Left ventricle myocardium superior (tissue), 1 donor: ENCODE results near the gene PTPRM. TPM values are rescaled to one million over a fixed set of nuclear protein-coding genes. Genes with fewer than 3 reads are reported as not detected.
"Not testable (repeated sequence)": the region's sequence is repeated elsewhere in the genome, so short reads cannot be mapped to it uniquely, and the experiment has no call there.

ENCODE experiments used
- ATAC-seq: fragments of 200-7000 bp; cut with Tn5 transposase; one replicate; pipeline ENCODE4 v1.9.1; 2020; ENCODE audit warnings: mild to moderate bottlenecking, moderate library complexity
- DNase-seq: peaks from one replicate; pipeline ENCODE4 v3.0.0-alpha.2; 2020
- intact Hi-C: fragments of 100-400 bp; cut with micrococcal nuclease; formaldehyde crosslinking; loops from one replicate; pipeline ENCODE4 v1.11.0; 2022
- total RNA-seq: library from RNA; stranded (reverse); fragmentation: NEBNext Ultra II Directional; extraction: Animal tissue kit (Norgen Biotek cat#: 25700); gene quantifications from one replicate; pipeline ENCODE4 v1.2.1, GENCODE V29; 2021
- donor health status: DM: no; HTN: yes; CAD: no; lungs with severe emphysema.

The PTPRM gene
- total RNA-seq, 1 donor from 2014 or later, result 100 TPM

DNA sequence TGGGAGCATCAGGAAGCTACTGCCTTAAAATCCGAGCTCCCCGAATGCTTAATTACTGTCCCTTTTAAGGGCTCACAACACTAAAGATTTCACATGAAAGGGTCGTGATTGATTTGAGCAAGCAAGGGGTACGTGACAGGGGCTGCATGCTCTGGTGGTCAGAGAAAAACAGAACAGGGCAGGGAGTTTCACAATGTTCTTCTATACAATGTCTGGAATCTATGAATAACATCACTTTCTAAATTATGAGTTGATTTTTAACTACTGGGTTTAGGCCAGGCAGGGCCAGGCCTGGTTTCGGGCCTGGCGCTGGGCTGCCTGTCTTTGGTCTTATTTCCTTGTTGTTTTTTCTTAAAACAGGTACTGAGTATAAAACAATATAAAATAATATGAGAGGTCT, 169.4 kb downstream of the PTPRM start:
- ATAC-seq, intact Hi-C loops, DNase-seq: not testable (repeated sequence)

DNA sequence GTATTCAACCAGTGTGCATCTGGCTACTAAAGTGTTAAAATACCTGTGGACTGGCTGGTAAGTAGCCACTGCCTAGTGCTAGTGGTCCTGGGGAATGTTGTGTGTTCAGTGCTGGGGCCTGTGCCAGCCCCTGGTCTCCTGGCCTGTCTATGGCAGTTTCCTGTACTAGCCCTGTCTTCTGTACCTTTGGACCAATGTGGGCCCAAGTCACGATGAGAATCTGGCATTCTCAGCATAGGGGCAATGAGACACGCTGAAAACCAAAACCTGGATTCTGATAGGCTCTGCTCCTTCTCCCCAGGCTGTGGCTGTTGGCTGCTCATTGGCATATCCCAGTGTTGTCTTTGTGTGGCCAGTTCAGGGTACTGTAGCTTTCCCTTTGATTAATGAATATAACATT, 170.4 kb downstream of the PTPRM start:
- DNase-seq, result no peak
- peak; percentile 31 for ATAC-seq
- intact Hi-C loops, result no loop called here

DNA sequence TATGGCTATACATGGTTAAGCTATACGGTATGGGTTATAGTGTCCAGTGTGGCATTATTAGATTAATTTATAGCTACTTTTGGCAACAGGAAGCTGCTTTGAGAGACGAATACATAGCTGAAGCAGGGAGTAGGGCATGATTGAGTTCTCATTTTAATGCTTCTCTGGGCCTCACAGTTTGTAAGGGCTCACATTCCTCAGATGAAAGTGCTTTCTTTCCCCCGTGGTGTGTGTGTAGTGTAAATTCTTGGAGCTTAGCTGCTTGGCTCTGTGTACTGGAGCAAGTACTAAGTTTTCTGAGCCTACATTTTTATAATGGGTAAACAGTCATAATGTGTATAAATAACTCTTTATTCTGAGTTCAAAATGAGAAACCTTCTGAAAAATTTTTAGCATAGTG, 173.7 kb downstream of the PTPRM start:
- intact Hi-C loops, result no loop called here
- ATAC-seq, result peak; percentile 52
- no peak for DNase-seq

DNA sequence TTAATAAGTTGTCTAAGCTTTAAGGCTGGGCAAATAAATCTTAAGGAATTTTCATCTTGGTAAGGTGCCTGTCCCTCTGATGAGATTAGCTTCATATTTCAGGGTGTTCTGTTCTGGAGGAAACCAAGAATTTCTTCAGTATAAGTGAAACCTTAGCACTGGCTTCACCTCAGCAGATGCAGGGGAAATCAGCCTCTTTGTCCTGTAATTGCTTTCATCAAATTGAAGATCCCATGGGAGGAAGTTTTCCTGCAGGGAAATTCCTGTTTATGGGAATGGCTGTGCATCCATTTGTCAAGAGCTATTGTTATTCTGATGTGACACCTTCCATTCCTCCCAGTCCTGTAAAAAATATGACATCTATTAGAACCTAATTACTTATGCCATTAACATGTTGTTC, 174.5 kb downstream of the PTPRM start:
- DNase-seq (no peak), ATAC-seq (peak; percentile 49)
- intact Hi-C loops, result no loop called here

DNA sequence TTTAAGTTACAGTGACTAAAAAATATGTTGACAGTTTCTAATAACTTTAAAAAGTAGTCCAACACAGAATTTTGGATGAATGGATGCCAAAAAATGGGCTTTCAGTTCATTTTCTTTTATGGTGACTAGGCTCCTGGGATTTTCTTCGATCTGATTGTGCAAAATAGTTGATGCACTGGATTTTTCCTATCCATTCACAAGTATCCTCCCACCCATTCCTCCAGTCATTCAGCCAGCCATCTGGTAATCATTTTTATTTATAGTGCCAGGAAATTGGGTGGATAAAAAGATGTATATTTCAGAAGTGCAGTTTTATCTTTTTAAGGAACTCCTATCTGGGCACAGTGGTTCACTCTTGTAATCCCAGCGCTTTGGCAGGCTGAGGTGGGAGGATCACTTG, 175.1 kb downstream of the PTPRM start:
- DNase-seq (no peak), ATAC-seq (no peak)
- intact Hi-C loops, result no loop called here

DNA sequence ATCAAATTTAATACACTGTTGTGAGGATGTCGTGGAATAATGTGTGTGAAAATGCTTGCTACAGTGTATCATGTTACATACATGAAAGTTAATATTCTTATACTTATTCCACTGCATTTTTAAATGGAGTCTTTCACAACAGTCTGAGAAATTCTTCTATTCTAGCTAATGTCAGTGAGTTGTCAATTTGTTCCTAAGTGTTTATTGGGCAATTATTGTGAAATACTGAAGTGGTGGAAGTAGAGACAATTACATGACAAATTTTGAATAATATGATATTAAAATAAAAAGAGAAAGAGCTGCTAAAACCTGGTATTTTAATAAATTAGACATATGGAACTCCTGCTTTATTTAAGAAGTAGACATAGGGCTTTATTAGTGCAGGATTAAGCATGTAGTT, 176.1 kb downstream of the PTPRM start:
- ATAC-seq (no peak), DNase-seq (no peak)
- intact Hi-C loops, result no loop called here

DNA sequence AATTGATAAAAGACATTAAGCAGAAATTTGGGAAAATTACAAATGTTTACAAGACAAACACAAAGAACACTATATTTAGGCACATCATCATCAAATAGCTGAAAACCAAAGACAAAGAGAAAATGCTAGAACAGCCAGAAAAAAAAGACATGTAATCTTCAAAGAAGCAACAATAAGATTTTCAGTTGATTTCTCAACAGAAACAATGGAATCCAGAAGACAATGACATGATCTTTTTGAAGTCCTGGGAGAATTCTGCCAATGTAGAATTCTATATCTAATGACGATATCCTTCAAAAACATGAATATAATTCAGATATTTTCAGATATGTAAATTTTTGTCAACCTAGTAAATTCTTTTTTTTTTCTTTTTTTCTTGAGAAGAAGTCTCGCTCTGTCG, 179.0 kb downstream of the PTPRM start:
- intact Hi-C loops, result no loop called here
- no peak for ATAC-seq
- no peak for DNase-seq

DNA sequence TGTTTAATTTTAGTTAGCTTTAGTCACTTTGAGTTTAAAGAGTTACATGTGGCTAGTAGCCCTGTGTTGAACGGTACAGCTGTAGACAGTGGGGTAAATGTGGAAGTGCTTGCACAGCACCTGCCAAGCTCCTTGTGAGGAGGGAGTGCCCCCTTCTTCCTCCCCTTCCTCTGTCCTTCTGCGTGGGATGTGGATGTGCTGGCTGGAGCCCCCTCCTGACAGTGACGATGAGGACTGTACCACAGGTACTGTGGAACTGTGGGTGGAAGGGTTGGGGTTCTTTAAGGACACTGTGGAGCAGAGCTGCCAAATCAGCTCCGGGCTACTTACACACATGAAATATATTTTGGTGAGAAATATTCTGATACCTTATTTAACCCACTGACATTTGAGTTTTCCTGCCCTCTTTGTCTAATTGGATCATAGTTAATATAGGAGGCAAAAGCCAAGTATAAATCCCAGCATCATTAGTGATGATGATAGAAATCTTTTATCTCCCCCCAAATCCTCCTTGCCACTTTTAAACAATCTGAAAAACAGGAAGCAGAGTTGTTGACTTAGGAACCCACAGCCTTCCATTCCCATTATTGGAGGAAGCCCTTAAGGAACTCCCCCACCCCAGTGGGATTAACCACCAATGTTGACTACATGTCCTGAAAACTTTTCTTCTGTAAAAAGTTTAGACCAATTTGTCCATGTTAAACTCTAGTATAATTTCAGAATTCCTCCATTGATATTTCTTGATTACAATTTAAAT, 181.3 kb downstream of the PTPRM start:
- intact Hi-C loops, result no loop called here
- no peak for DNase-seq
- peak; percentile 54 for ATAC-seq

DNA sequence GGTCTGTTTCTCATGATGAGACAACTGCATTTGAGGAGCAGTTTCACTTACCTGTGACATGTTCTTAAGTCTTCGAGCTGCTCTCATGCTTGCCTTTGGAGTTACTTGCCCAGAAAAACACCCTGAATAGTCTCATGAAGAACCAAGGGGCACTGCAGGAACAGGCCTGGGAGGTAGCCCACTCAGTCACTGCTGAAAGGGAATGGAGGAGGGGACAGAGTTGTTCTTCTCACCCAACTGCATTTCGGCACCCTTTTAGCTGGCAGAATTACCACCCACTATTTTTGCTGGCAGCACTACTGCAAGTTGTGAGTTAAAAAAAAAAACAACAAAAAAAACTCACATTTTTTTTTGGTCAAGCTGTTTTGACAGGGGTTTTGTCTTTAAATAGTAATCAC, 181.9 kb downstream of the PTPRM start:
- ATAC-seq, result peak; percentile 32
- intact Hi-C loops, result no loop called here
- DNase-seq, result no peak

DNA sequence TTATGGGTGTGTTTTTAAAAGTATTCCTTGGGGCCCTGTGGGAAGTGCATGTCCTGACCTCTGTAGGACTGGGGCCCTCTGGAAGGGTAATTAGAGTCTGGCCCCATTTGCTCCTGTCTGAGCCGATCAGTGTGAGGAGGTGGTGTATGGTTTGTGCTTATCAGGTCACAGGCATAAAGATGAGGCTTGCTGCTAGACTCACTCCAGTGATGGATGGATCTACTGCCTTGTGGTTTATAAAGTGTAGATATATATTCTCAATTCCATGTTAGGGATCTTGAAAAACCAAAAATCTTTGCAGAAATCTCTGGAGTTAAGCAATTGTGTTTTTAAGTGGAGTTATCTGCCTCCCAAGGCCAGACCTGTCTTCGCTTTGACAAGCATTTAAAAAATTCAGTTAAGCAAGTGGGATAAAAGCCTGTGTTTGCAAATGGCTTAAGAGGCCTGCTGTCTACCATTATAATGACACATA, 182.4 kb downstream of the PTPRM start:
- ATAC-seq, result peak; percentile 69
- intact Hi-C loops, result no loop called here
- no peak for DNase-seq

DNA sequence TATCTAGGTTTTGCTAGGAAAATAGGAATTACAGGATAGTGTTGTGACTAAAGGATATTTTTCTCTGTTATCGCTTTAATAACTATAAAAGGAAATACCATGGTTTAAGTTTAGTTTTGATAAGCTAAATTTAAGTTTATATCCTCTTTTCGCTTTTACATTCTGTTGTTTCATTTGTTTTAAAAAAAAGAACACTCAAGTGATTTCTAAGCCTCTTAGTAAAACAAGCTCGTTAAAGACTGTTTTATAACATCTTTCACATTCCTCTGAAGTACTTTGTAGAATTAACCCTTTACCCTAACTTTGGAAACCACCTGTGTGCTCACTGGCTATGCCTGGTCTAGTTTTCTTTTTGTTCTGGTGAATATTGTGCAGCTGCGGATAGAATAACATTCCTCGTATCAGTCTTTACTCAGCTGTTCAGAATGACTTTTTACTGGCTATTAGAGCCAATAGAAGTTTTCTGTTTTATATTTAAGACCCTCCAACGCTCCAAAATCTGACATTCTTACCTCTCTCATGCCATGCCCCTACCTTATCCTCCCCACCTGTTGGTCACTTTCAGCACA, 183.1 kb downstream of the PTPRM start:
- no peak for ATAC-seq
- DNase-seq, result no peak
- intact Hi-C loops, result no loop called here

DNA sequence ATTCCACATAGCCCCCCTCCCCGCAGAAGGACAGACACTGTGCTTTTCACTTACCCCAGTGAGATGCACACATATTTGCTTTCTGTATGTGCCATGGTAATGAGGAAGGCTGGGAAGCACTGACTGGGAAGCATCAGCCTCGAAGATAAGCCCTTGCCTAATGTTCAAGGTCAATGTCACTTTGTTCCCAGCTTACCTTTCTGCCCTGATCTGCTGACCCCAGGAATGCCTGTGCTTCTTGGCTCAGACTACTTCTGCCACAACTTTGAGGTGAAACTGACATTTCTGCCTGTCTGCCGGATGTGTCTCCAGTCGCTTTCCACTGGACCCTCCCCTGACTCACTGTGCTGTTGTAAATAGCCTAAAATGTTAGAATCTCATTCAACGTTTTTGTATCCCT, 183.8 kb downstream of the PTPRM start:
- ATAC-seq, result peak; percentile 8
- no peak for DNase-seq
- intact Hi-C loops, result no loop called here

DNA sequence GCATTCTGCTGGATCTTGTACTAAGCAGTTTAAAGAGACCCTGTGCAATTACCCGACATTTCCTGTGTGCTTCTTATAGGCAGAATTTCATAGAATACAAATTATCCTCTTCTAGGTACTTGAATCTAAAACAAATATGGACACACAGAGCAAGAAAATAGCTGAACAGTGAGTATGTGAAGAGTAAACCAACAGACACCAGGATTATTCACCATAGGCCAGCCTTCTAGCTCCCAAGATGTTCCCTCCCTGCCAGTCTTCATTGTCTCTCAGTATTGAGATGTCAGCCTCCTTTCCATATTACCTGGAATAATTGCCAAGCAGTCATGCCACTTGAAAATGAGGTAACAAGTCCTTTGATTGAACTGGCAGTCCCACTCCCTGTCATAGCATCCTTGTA, 187.1 kb downstream of the PTPRM start:
- no peak for ATAC-seq
- no peak for DNase-seq
- intact Hi-C loops, result no loop called here

DNA sequence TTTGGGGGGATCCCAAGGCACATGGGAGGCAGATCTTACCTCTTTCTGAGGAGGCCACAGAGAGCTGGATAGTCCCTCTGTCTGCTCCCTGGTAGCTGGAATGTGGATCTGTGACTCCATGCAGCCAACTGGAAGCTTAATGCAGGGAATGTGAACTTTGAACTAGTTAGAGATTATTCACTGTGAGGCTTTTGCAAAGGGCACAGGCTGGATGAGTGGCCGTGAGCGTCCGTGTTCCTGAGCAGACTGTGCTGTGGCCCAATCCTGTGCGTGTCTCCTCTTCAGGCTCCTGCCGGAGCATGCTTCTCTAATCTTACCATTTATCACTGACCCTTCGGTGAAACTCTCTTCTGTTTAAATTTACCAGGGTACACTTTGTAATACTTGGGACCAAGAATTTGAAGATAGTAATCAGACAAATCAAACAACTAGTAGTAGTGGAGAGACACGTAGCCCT, 187.6 kb downstream of the PTPRM start:
- intact Hi-C loops, result no loop called here
- ATAC-seq (peak; percentile 79), DNase-seq (peak; percentile 49)

DNA sequence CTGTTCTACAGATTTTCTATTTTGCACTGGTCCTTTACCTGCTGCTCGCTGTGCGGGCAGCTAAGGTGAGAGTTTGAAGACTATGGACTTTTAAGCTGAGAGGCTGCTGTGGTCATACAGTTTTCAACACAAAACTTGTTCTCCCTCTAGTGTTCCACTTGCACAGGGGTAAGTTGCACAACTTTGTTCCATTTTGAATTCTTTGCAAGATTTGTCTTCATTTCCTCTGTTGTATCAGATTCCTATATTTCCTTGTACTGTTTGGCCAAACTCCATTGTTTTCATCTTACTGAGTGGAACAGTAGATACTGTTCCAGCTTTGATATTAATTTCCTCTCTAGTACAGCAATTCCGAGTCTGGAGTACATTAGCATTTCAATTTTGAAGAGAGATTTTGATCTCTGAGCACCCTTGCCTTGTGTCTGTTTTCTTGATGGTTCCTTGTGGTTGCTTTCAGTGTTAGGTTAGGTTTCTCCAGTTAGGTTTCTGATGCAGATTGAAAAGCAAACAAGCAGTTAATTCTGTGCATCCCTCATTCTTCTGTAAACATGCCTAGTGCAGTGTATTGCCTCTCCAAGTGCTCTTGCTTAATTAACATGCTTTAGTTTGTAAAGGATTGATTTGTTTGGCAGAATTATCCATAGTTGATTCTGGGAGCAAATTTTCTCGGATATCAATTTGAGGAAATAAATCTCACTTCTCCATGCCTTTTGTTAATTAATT, 188.8 kb downstream of the PTPRM start:
- DNase-seq (no peak), ATAC-seq (peak; percentile 58)
- intact Hi-C loops, result no loop called here

DNA sequence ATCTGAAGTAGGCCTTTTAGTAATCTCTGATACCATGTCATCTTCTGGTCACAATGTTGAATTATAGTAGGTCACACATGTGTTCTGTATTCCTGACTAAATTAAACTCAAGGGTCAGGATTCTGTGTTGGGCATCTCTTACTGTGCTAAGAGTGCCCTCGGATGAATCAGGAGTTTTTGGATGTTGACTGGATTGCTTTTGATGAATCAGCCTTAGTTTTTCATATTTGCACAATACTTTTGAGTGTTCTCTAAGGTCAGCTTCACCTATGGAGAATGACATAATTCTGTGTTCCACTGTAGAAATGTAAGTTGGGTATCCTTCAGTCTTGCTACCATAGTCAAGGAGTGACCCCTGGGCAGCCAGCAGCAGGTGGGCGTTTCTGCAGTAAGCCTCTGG, 190.1 kb downstream of the PTPRM start:
- no peak for DNase-seq
- intact Hi-C loops, result no loop called here
- ATAC-seq, result no peak

DNA sequence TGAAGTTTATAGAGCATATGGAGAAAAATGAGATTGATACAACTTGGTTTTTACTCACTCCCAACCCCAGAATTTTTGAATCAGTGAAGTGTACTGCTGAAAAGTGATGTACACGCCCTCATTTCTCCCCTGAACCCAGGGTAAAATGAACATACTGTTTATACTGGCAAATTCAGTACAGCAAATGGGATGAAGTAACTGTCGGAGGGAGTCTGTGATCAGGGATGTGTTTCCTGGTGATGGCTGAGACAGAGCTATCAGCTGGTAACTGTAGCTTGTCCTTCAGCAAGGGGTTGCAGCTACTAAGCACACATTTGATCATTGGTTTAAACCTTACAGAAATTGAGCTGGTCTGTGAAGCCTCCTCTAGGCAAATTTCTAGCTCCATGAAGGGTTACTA, 191.6 kb downstream of the PTPRM start:
- ATAC-seq, result peak; percentile 6
- intact Hi-C loops, result no loop called here

DNA sequence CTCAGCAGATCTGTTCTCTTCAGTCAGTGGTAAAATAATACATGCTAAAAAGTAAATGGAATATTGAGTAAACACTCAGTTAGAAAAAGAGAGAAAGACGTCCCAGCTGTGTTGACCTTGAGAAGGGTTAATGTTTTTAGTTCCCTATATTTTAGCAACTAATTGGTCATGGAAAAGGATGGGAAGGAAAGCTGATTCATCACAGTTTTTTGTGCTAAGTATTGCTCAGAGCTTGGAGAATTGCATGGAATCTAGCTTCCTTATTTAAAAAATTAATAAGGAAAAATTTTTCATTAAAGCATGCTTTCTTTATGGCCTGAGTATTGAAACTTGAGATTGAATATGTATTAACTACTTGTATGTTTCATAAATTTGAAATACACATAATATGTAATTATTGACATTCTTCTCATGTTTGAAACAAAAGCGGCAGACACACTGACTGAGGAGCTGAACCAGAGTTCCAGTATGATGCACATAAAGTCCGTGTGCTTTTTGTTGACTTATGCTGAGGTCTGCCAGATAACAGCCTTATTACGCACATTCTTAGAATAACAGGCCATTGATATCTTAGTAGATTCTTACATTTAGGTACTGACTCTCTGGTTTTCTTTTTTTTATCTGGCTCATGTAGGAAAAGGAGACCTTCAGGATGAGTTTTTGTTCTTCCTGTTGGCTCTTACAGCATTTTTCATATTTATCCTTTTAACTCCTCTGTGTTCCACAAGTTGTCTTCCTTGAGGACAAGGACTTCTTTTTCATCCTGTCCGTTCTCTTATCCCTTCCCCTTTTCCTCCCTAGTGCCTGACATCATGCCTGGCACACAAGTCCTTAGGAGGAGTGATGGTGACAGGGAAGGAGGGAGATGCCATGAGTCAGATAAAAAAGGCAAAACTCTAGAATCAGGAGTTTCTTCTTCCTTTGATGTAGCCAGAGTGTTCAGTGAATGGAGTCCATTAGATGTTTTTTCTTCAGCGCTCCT, 194.1 kb downstream of the PTPRM start:
- DNase-seq (no peak), ATAC-seq (no peak)
- intact Hi-C loops, result no loop called here

More for the DNA sequence above, 191.6 kb downstream of the PTPRM start:
- DNase-seq, result no peak

DNA sequence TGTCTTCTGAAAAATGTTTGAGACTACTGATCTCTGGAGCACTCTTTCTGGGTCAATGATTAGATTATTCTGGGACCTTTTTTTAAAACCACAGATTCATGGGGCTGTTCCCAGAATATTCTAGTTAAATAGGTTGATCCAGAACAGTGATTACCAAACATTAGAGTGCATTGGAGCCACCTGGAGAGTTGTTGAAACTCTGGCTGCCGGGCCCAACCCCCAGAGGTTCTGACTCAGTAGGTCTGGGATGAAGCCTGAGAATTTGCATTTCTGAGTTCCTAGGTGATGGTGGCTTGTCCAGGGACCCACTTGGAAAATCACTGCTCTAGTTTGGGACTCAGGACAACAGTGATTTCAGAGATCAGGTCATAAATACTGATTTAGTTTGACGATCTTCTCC, 197.3 kb downstream of the PTPRM start:
- DNase-seq (no peak), ATAC-seq (no peak)
- intact Hi-C loops, result no loop called here
